H9 (cell line): ENCODE results near the gene PNPLA7. TPM values are rescaled to one million over a fixed set of nuclear protein-coding genes. Genes with fewer than 3 reads are reported as not detected.

Experiments used
- DNase-seq: peaks from one replicate; pipeline ENCODE4 v3.0.0-alpha.2; 2017
- H2AFZ ChIP-seq: one replicate; pipeline ENCODE4 v1.6.1; 2013; ENCODE audit warnings: mild to moderate bottlenecking, low read length, control low read depth, moderate library complexity
- H2AK5ac ChIP-seq: 2 replicates; pipeline ENCODE4 v1.6.1; 2013; ENCODE audit warnings: low read length, control low read depth, mixed read lengths; ENCODE audit not compliant: insufficient read length
- H2BK120ac ChIP-seq: one replicate; pipeline ENCODE4 v1.6.1; 2013; ENCODE audit warnings: low read depth, mild to moderate bottlenecking, low read length, control low read depth, inconsistent platforms; ENCODE audit not compliant: poor library complexity, severe bottlenecking
- H2BK12ac ChIP-seq: 2 replicates; pipeline ENCODE4 v1.6.1; 2013; ENCODE audit warnings: low read length, control low read depth, mixed read lengths, low read depth; ENCODE audit not compliant: insufficient read length
- H2BK15ac ChIP-seq: 2 replicates; pipeline ENCODE4 v1.6.1; 2013; ENCODE audit warnings: low read depth, low read length, control low read depth
- H2BK20ac ChIP-seq: one replicate; pipeline ENCODE4 v1.6.1; 2013; ENCODE audit warnings: low read depth, mild to moderate bottlenecking, low read length, control low read depth, inconsistent platforms; ENCODE audit not compliant: poor library complexity, severe bottlenecking
- H2BK5ac ChIP-seq: 2 replicates; pipeline ENCODE4 v1.6.1; 2013; ENCODE audit warnings: low read length, control low read depth, mixed read lengths; ENCODE audit not compliant: insufficient read length
- H3K14ac ChIP-seq: 2 replicates; pipeline ENCODE4 v1.6.1; 2013; ENCODE audit warnings: low read length, control low read depth; ENCODE audit not compliant: insufficient read depth
- H3K18ac ChIP-seq: 2 replicates; pipeline ENCODE4 v1.6.1; 2013; ENCODE audit warnings: low read depth, mild to moderate bottlenecking, mixed read lengths, low read length, control low read depth; ENCODE audit not compliant: insufficient read length
- H3K23ac ChIP-seq: 2 replicates; pipeline ENCODE4 v1.6.1; 2013; ENCODE audit warnings: low read length, control low read depth, mixed read lengths, low read depth; ENCODE audit not compliant: insufficient read length
- H3K23me2 ChIP-seq: 2 replicates; pipeline ENCODE4 v1.6.1; 2013; ENCODE audit warnings: low read depth, mild to moderate bottlenecking, mixed read lengths, low read length, control low read depth; ENCODE audit not compliant: insufficient read length, poor library complexity, severe bottlenecking
- H3K27ac ChIP-seq: 2 replicates; pipeline ENCODE4 v1.5.1; 2013; ENCODE audit warnings: low read length, control low read depth, mixed read lengths, low read depth; ENCODE audit not compliant: insufficient read length
- H3K27me3 ChIP-seq: 2 replicates; pipeline ENCODE4 v1.6.1; 2013; ENCODE audit warnings: low read length, control low read depth, inconsistent platforms; ENCODE audit not compliant: insufficient read depth
- H3K4ac ChIP-seq: 2 replicates; pipeline ENCODE4 v1.6.1; 2013; ENCODE audit warnings: low read depth, mild to moderate bottlenecking, control low read depth, inconsistent platforms, low read length, moderate library complexity
- H3K4me1 ChIP-seq: 2 replicates; pipeline ENCODE4 v1.6.1; 2013; ENCODE audit warnings: low read length, control low read depth, inconsistent platforms; ENCODE audit not compliant: insufficient read depth
- H3K4me2 ChIP-seq: 2 replicates; pipeline ENCODE4 v1.6.1; 2013; ENCODE audit warnings: low read length, control low read depth, mixed read lengths; ENCODE audit not compliant: insufficient read length, insufficient read depth
- H3K56ac ChIP-seq: 2 replicates; pipeline ENCODE4 v1.6.1; 2013; ENCODE audit warnings: low read depth, mild to moderate bottlenecking, mixed read lengths, low read length, control low read depth; ENCODE audit not compliant: insufficient read length
- H3K79me1 ChIP-seq: 2 replicates; pipeline ENCODE4 v1.6.1; 2013; ENCODE audit warnings: low read depth, mild to moderate bottlenecking, moderate library complexity, low read length, control low read depth, inconsistent platforms; ENCODE audit not compliant: insufficient read depth, poor library complexity, severe bottlenecking
- H3K79me2 ChIP-seq: 2 replicates; pipeline ENCODE4 v1.6.1; 2013; ENCODE audit warnings: low read length, control low read depth, inconsistent platforms; ENCODE audit not compliant: insufficient read depth
- H3K9ac ChIP-seq: 2 replicates; pipeline ENCODE4 v1.6.1; 2013; ENCODE audit warnings: low read length, control low read depth, mixed read lengths; ENCODE audit not compliant: insufficient read length; ENCODE audit errors: extremely low read depth
- H3K9me3 ChIP-seq: one replicate; pipeline ENCODE4 v1.6.1; 2013; ENCODE audit warnings: low read depth, low read length, inconsistent platforms; ENCODE audit not compliant: control insufficient read depth
- H3T11ph ChIP-seq: one replicate; pipeline ENCODE4 v1.6.1; 2013; ENCODE audit warnings: mild to moderate bottlenecking, low read length, control low read depth, inconsistent platforms
- H4K20me1 ChIP-seq: one replicate; pipeline ENCODE4 v1.6.1; 2013; ENCODE audit not compliant: control insufficient read depth, insufficient read length, insufficient read depth
- H4K5ac ChIP-seq: 2 replicates; pipeline ENCODE4 v1.6.1; 2013; ENCODE audit warnings: low read depth, mild to moderate bottlenecking, mixed read lengths, low read length, control low read depth; ENCODE audit not compliant: insufficient read length
- H4K8ac ChIP-seq: replicated peaks from 2 replicates; pipeline ENCODE4 v1.6.1; 2013; ENCODE audit warnings: low read length, control low read depth, mixed read lengths, low read depth; ENCODE audit not compliant: insufficient read length
- H4K91ac ChIP-seq: 2 replicates; pipeline ENCODE4 v1.6.1; 2013; ENCODE audit warnings: low read depth, mild to moderate bottlenecking, moderate library complexity, mixed read lengths, low read length, control low read depth; ENCODE audit not compliant: insufficient read length
- H3K27ac Mint-ChIP-seq, 3 experiments: 2 replicates in 2 of 3; 3 replicates in 1 of 3; pipeline ENCODE4 v1.8.0; 2020 to 2021; ENCODE audit warnings: mixed read lengths in 3 of 3, mild to moderate bottlenecking in 1 of 3, moderate library complexity in 1 of 3
- H3K27me3 Mint-ChIP-seq: 2 replicates; pipeline ENCODE4 v1.8.0; 2021; ENCODE audit warnings: low read depth, mild to moderate bottlenecking, moderate library complexity, mixed read lengths
- H3K36me3 Mint-ChIP-seq, 3 experiments: 2 replicates in 2 of 3; 3 replicates in 1 of 3; pipeline ENCODE4 v1.8.0; 2020 to 2021; ENCODE audit warnings: low read depth in 3 of 3, mixed read lengths in 3 of 3; ENCODE audit not compliant: insufficient read depth in 1 of 3
- H3K4me1 Mint-ChIP-seq, 2 experiments: 2 replicates each; pipeline ENCODE4 v1.8.0; 2020; ENCODE audit warnings: mixed read lengths in 2 of 2
- H3K4me3 Mint-ChIP-seq, 2 experiments: 2 replicates in 1 of 2; 3 replicates in 1 of 2; pipeline ENCODE4 v1.8.0; 2020 to 2021; ENCODE audit warnings: mild to moderate bottlenecking in 2 of 2, mixed read lengths in 2 of 2, moderate library complexity in 1 of 2
- H3K9me3 Mint-ChIP-seq, 2 experiments: 2 replicates in 1 of 2; 3 replicates in 1 of 2; pipeline ENCODE4 v1.8.0; 2020; ENCODE audit warnings: mild to moderate bottlenecking in 2 of 2, mixed read lengths in 2 of 2, moderate library complexity in 1 of 2
- CTCF ChIP-seq: fragments of 200-600 bp; sonication (generic); conservative IDR thresholded peaks from 3 replicates; pipeline ENCODE4 v1.8.0; 2021; ENCODE audit warnings: antibody characterized with exemption, mild to moderate bottlenecking
- WGBS: extraction: QIAGEN DNeasy Blood & Tissue Kit; methylation state at CpG from one replicate; pipeline ENCODE4 v1.1.7; 2013; ENCODE audit warnings: missing lambda C conversion rate, low lambda C conversion rate, mixed read lengths; ENCODE audit not compliant: insufficient read length; ENCODE audit errors: extremely low coverage; 5-methylcytosine and 5-hydroxymethylcytosine counted together
- total RNA-seq: library from RNA; stranded (reverse); gene quantifications from 2 replicates; pipeline ENCODE4 v1.2.1, GENCODE V29; 2021

PNPLA7 gene
- total RNA-seq, 1 experiment from 2014 or later = 1.8 TPM

- Histone ChIP-seq H3T11ph (no peak overlapping the region), H3K27ac (no peak overlapping the region), H2BK15ac (no peak overlapping the region), H4K20me1 (no peaks in the 10 kb centered on the region), H4K8ac (no peak overlapping the region), H3K14ac (no peak overlapping the region), H3K9ac (no peak overlapping the region), H2BK20ac (no peak overlapping the region), H3K23ac (no peak overlapping the region), H3K23me2 (peaks cover under 1% of the 10 kb centered on the region), H3K9me3 (no peaks in the 10 kb centered on the region), H3K79me1 (no peaks in the 10 kb centered on the region), H3K56ac (no peak overlapping the region), H4K5ac (no peak overlapping the region), H2BK5ac (no peak overlapping the region), H2BK120ac (no peak overlapping the region), H2AK5ac (no peak overlapping the region), H3K4me1 (no peaks in the 10 kb centered on the region), H2BK12ac (no peak overlapping the region), H3K4me2 (no peak overlapping the region), H3K27me3 (no peaks in the 10 kb centered on the region), H2AFZ (no peak overlapping the region), H3K4ac (no peak overlapping the region), H3K18ac (no peak overlapping the region), H3K79me2 (no peaks in the 10 kb centered on the region), H4K91ac (no peak overlapping the region)
- no peaks in the 10 kb centered on the region; a peak in 1 of 4 replicates for H3K4me1 Mint-ChIP-seq
- H3K27me3 Mint-ChIP-seq = peaks cover 10% of the 10 kb centered on the region
- TF ChIP-seq CTCF = no peak
- no peak overlapping the region for H3K4me3 Mint-ChIP-seq
- no CpG with 5 or more reads among the region's 27 CpGs for WGBS
- no peak overlapping the region for H3K27ac Mint-ChIP-seq
- no peaks in the 10 kb centered on the region for H3K36me3 Mint-ChIP-seq
- DNase-seq = no peak
- H3K9me3 Mint-ChIP-seq = no peaks in the 10 kb centered on the region
Observed at GRCh38 chr9:137428841-137429545, 121.2 kb downstream of the PNPLA7 start.
